Measurements from ENCODE around the gene ZBTB20.

ZBTB20 gene

GRCh38 chr3:114436182-114436581 lies 710.9 kb downstream of the ZBTB20 start:
- H3K27ac ChIP-seq (ENCODE audit: low read depth, low read length, severe bottlenecking), result no peak overlapping the region
- no peaks in the 10 kb centered on the region for H3K9me3 ChIP-seq (ENCODE audit: control insufficient read depth, low read length)
- H3K4me1 ChIP-seq (ENCODE audit: control insufficient read depth, insufficient read depth, low read length, poor library complexity, severe bottlenecking), result peaks cover 16% of the 10 kb centered on the region
- H3K36me3 ChIP-seq (ENCODE audit: control insufficient read depth, insufficient read depth, low read length), result no peaks in the 10 kb centered on the region
- no peak overlapping the region for H3K4me3 ChIP-seq (ENCODE audit: extremely low read depth, insufficient read depth, low read length, poor library complexity, severe bottlenecking)
- 100% methylated on average over 1 of the region's 2 CpGs; no CpG with 5 or more reads in 1 of the 2 experiments for WGBS, 2 experiments (ENCODE audit: insufficient coverage in 2 of 2)

- no peaks in the 10 kb centered on the region for H3K36me3 ChIP-seq (ENCODE audit: control insufficient read depth, insufficient read depth, low read length)
- no peak overlapping the region for H3K4me3 ChIP-seq (ENCODE audit: extremely low read depth, insufficient read depth, low read length, poor library complexity, severe bottlenecking)
- H3K4me1 ChIP-seq (ENCODE audit: control insufficient read depth, insufficient read depth, low read length, poor library complexity, severe bottlenecking), result peaks cover 13% of the 10 kb centered on the region
- H3K9me3 ChIP-seq (ENCODE audit: control insufficient read depth, low read length), result no peaks in the 10 kb centered on the region
- WGBS, 2 experiments (ENCODE audit: insufficient coverage in 2 of 2), result 100% methylated on average over 1 of the region's 5 CpGs
- no peak overlapping the region for H3K27ac ChIP-seq (ENCODE audit: low read depth, low read length, severe bottlenecking)
Measured at GRCh38 chr3:114435386-114436115, 711.5 kb downstream of the ZBTB20 start.

GRCh38 chr3:114432310-114432709 lies 714.8 kb downstream of the ZBTB20 start:
- H3K4me3 ChIP-seq (ENCODE audit: extremely low read depth, insufficient read depth, low read length, poor library complexity, severe bottlenecking), result no peak overlapping the region

GRCh38 chr3:114428044-114428595 lies 719.0 kb downstream of the ZBTB20 start:
- no peaks in the 10 kb centered on the region for H3K36me3 ChIP-seq (ENCODE audit: control insufficient read depth, insufficient read depth, low read length)
- no peaks in the 10 kb centered on the region for H3K9me3 ChIP-seq (ENCODE audit: control insufficient read depth, low read length)
- WGBS, 2 experiments (ENCODE audit: insufficient coverage in 2 of 2), result 81 to 100% methylated on average over 2 to 3 of the region's 5 CpGs
- H3K4me1 ChIP-seq (ENCODE audit: control insufficient read depth, insufficient read depth, low read length, poor library complexity, severe bottlenecking), result no peaks in the 10 kb centered on the region
- H3K27ac ChIP-seq (ENCODE audit: low read depth, low read length, severe bottlenecking), result no peak overlapping the region
- no peak overlapping the region for H3K4me3 ChIP-seq (ENCODE audit: extremely low read depth, insufficient read depth, low read length, poor library complexity, severe bottlenecking)

More at GRCh38 chr3:114432310-114432709, 714.8 kb downstream of the ZBTB20 start:
- H3K27ac ChIP-seq (ENCODE audit: low read depth, low read length, severe bottlenecking), result no peak overlapping the region
- no peaks in the 10 kb centered on the region for H3K4me1 ChIP-seq (ENCODE audit: control insufficient read depth, insufficient read depth, low read length, poor library complexity, severe bottlenecking)
- H3K9me3 ChIP-seq (ENCODE audit: control insufficient read depth, low read length), result no peaks in the 10 kb centered on the region
- 96 to 100% methylated on average over 2 of the region's 2 CpGs for WGBS, 2 experiments (ENCODE audit: insufficient coverage in 2 of 2)
- no peaks in the 10 kb centered on the region for H3K36me3 ChIP-seq (ENCODE audit: control insufficient read depth, insufficient read depth, low read length)

GRCh38 chr3:114427285-114428043 lies 719.6 kb downstream of the ZBTB20 start:
- 59 to 79% methylated on average over 4 to 5 of the region's 8 CpGs for WGBS, 2 experiments (ENCODE audit: insufficient coverage in 2 of 2)
- Histone ChIP-seq H3K9me3 (ENCODE audit: control insufficient read depth, low read length) (no peaks in the 10 kb centered on the region), H3K36me3 (ENCODE audit: control insufficient read depth, insufficient read depth, low read length) (no peaks in the 10 kb centered on the region), H3K4me3 (ENCODE audit: extremely low read depth, insufficient read depth, low read length, poor library complexity, severe bottlenecking) (no peak overlapping the region), H3K4me1 (ENCODE audit: control insufficient read depth, insufficient read depth, low read length, poor library complexity, severe bottlenecking) (no peaks in the 10 kb centered on the region), H3K27ac (ENCODE audit: low read depth, low read length, severe bottlenecking) (no peak overlapping the region)

- Histone ChIP-seq H3K4me1 (ENCODE audit: control insufficient read depth, insufficient read depth, low read length, poor library complexity, severe bottlenecking) (no peaks in the 10 kb centered on the region), H3K9me3 (ENCODE audit: control insufficient read depth, low read length) (no peaks in the 10 kb centered on the region), H3K36me3 (ENCODE audit: control insufficient read depth, insufficient read depth, low read length) (no peaks in the 10 kb centered on the region), H3K4me3 (ENCODE audit: extremely low read depth, insufficient read depth, low read length, poor library complexity, severe bottlenecking) (no peak overlapping the region), H3K27ac (ENCODE audit: low read depth, low read length, severe bottlenecking) (no peak overlapping the region)
- WGBS, 2 experiments (ENCODE audit: insufficient coverage in 2 of 2), result 75 to 87% methylated on average over 5 to 7 of the region's 8 CpGs
Measured at GRCh38 chr3:114424337-114424736, 722.8 kb downstream of the ZBTB20 start.

GRCh38 chr3:114421204-114421603 lies 725.9 kb downstream of the ZBTB20 start:
- 88 to 100% methylated on average over 1 to 4 of the region's 7 CpGs for WGBS, 2 experiments (ENCODE audit: insufficient coverage in 2 of 2)
- Histone ChIP-seq H3K4me3 (ENCODE audit: extremely low read depth, insufficient read depth, low read length, poor library complexity, severe bottlenecking) (no peak overlapping the region), H3K9me3 (ENCODE audit: control insufficient read depth, low read length) (no peaks in the 10 kb centered on the region), H3K36me3 (ENCODE audit: control insufficient read depth, insufficient read depth, low read length) (no peaks in the 10 kb centered on the region), H3K4me1 (ENCODE audit: control insufficient read depth, insufficient read depth, low read length, poor library complexity, severe bottlenecking) (no peaks in the 10 kb centered on the region), H3K27ac (ENCODE audit: low read depth, low read length, severe bottlenecking) (no peak overlapping the region)

- H3K9me3 ChIP-seq (ENCODE audit: control insufficient read depth, low read length), result no peaks in the 10 kb centered on the region
- H3K4me3 ChIP-seq (ENCODE audit: extremely low read depth, insufficient read depth, low read length, poor library complexity, severe bottlenecking), result no peak overlapping the region
- no peaks in the 10 kb centered on the region for H3K4me1 ChIP-seq (ENCODE audit: control insufficient read depth, insufficient read depth, low read length, poor library complexity, severe bottlenecking)
- WGBS, 2 experiments (ENCODE audit: insufficient coverage in 2 of 2), result 73 to 81% methylated on average over 2 to 3 of the region's 3 CpGs
- no peaks in the 10 kb centered on the region for H3K36me3 ChIP-seq (ENCODE audit: control insufficient read depth, insufficient read depth, low read length)
- H3K27ac ChIP-seq (ENCODE audit: low read depth, low read length, severe bottlenecking), result no peak overlapping the region
Measured at GRCh38 chr3:114420072-114420471, 727.0 kb downstream of the ZBTB20 start.

GRCh38 chr3:114418724-114419543 lies 728.2 kb downstream of the ZBTB20 start:
- no peaks in the 10 kb centered on the region for H3K9me3 ChIP-seq (ENCODE audit: control insufficient read depth, low read length)
- H3K27ac ChIP-seq (ENCODE audit: low read depth, low read length, severe bottlenecking), result no peak overlapping the region
- H3K36me3 ChIP-seq (ENCODE audit: control insufficient read depth, insufficient read depth, low read length), result no peaks in the 10 kb centered on the region
- 90 to 94% methylated on average over 2 of the region's 8 CpGs for WGBS, 2 experiments (ENCODE audit: insufficient coverage in 2 of 2)
- no peaks in the 10 kb centered on the region for H3K4me1 ChIP-seq (ENCODE audit: control insufficient read depth, insufficient read depth, low read length, poor library complexity, severe bottlenecking)
- no peak overlapping the region for H3K4me3 ChIP-seq (ENCODE audit: extremely low read depth, insufficient read depth, low read length, poor library complexity, severe bottlenecking)

- H3K9me3 ChIP-seq (ENCODE audit: control insufficient read depth, low read length), result no peaks in the 10 kb centered on the region
- H3K4me1 ChIP-seq (ENCODE audit: control insufficient read depth, insufficient read depth, low read length, poor library complexity, severe bottlenecking), result no peaks in the 10 kb centered on the region
- H3K36me3 ChIP-seq (ENCODE audit: control insufficient read depth, insufficient read depth, low read length), result no peaks in the 10 kb centered on the region
- no peak overlapping the region for H3K27ac ChIP-seq (ENCODE audit: low read depth, low read length, severe bottlenecking)
- H3K4me3 ChIP-seq (ENCODE audit: extremely low read depth, insufficient read depth, low read length, poor library complexity, severe bottlenecking), result no peak overlapping the region
Measured at GRCh38 chr3:114418107-114418506, 729.0 kb downstream of the ZBTB20 start.
